ENCODE data around the gene LCE3A. TPM values are rescaled to one million over a fixed set of nuclear protein-coding genes. Genes with fewer than 3 reads are reported as not detected.

LCE3A gene
- total RNA-seq, 4 donors from 2014 or later: not detected

- Histone ChIP-seq H3K27ac (no peak overlapping the region), H3K27me3 (no peaks in the 10 kb centered on the region), H3K36me3 (no peaks in the 10 kb centered on the region), H3K9me3 (no peaks in the 10 kb centered on the region), H3K4me3 (no peak overlapping the region), H3K4me1 (no peaks in the 10 kb centered on the region)
- no peak for DNase-seq
- TF ChIP-seq CTCF (IDR thresholded peaks at IDR 0.05) (no peak), POLR2A (IDR thresholded peaks at IDR 0.05) (no peak)
These were observed 7.7 kb upstream of the LCE3A start for GRCh38 chr1:152630596-152630995.

GRCh38 chr1:152626744-152627143 lies 3.8 kb upstream of the LCE3A start:
- Histone ChIP-seq H3K4me1 (no peaks in the 10 kb centered on the region), H3K27ac (no peak overlapping the region), H3K4me3 (no peak overlapping the region), H3K9me3 (no peaks in the 10 kb centered on the region), H3K36me3 (no peaks in the 10 kb centered on the region), H3K27me3 (no peaks in the 10 kb centered on the region)
- TF ChIP-seq CTCF (IDR thresholded peaks at IDR 0.05): no peak
- no peak for TF ChIP-seq POLR2A (IDR thresholded peaks at IDR 0.05)
- no peak for DNase-seq

- Histone ChIP-seq H3K4me1 (no peaks in the 10 kb centered on the region), H3K36me3 (no peaks in the 10 kb centered on the region), H3K27ac (no peak overlapping the region), H3K9me3 (peaks cover 0 to 9% (median 0%) of the 10 kb centered on the region in 4 donors), H3K27me3 (no peaks in the 10 kb centered on the region), H3K4me3 (no peak overlapping the region)
- no peak for DNase-seq
- TF ChIP-seq CTCF (IDR thresholded peaks at IDR 0.05): no peak
- no peak for TF ChIP-seq POLR2A (IDR thresholded peaks at IDR 0.05)
These were observed 421 bp upstream of the LCE3A start for GRCh38 chr1:152623203-152623844.

- DNase-seq: no peak
- Histone ChIP-seq H3K36me3 (no peaks in the 10 kb centered on the region), H3K27me3 (no peaks in the 10 kb centered on the region), H3K4me3 (no peak overlapping the region), H3K9me3 (peaks cover 0 to 12% (median 0%) of the 10 kb centered on the region in 4 donors), H3K4me1 (no peaks in the 10 kb centered on the region), H3K27ac (no peak overlapping the region)
- no peak for TF ChIP-seq POLR2A (IDR thresholded peaks at IDR 0.05)
- TF ChIP-seq CTCF (IDR thresholded peaks at IDR 0.05): no peak
These were observed 910 bp downstream of the LCE3A start for GRCh38 chr1:152621993-152622392.

- no peak within 1 kb of the TSS for H3K4me3 ChIP-seq
- H3K27ac ChIP-seq: no peak within 1 kb of the TSS
- TF ChIP-seq POLR2A (IDR thresholded peaks at IDR 0.05): no peak
- no peak for TF ChIP-seq CTCF (IDR thresholded peaks at IDR 0.05)
- peaks cover 0 to 5% (median 0%) of the 10 kb centered on the region in 4 donors for H3K9me3 ChIP-seq
- no peak for DNase-seq
- no peaks in the 10 kb centered on the region for H3K36me3 ChIP-seq
- no peaks in the 10 kb centered on the region for H3K27me3 ChIP-seq
- H3K4me1 ChIP-seq: no peaks in the 10 kb centered on the region
These were observed 9.4 kb downstream of the LCE3A start, which contains the start of gene LCE3B for GRCh38 chr1:152613511-152613910. TSS of gene LCE3B (plus strand) at chr1:152613811. CDS start at chr1:152613811, 0 bp downstream.
